CD4-positive, alpha-beta T cell treated with Interleukin-15 for 1 hour (primary cell): ENCODE results near the gene SLC12A7.

ENCODE experiments used
- DNase-seq: peaks from one replicate; pipeline ENCODE4 v3.0.0-alpha.2; 2020

Gene SLC12A7

GRCh38 chr5:1060535-1060981 is 51.3 kb downstream of the SLC12A7 start:
- no peak for DNase-seq

- DNase-seq = no peak
Observed at GRCh38 chr5:1059884-1060263, 52.0 kb downstream of the SLC12A7 start.

GRCh38 chr5:1058988-1059883 is 52.6 kb downstream of the SLC12A7 start:
- DNase-seq = no peak

GRCh38 chr5:1058083-1058945 is 53.5 kb downstream of the SLC12A7 start:
- DNase-seq = no peak

- no peak for DNase-seq
Observed at GRCh38 chr5:1057485-1058082, 54.3 kb downstream of the SLC12A7 start.

- no peak for DNase-seq
Observed at GRCh38 chr5:1056611-1057484, 55.0 kb downstream of the SLC12A7 start.

GRCh38 chr5:1055896-1056610 is 55.8 kb downstream of the SLC12A7 start:
- no peak for DNase-seq

GRCh38 chr5:1054799-1055775 is 56.8 kb downstream of the SLC12A7 start:
- DNase-seq = no peak

- DNase-seq = no peak
Observed at GRCh38 chr5:1054018-1054798, 57.7 kb downstream of the SLC12A7 start.

- no peak for DNase-seq
Observed at GRCh38 chr5:1053391-1054017, 58.4 kb downstream of the SLC12A7 start.

- DNase-seq = no peak
Observed at GRCh38 chr5:1052641-1053390, 59.0 kb downstream of the SLC12A7 start.

- no peak for DNase-seq
Observed at GRCh38 chr5:1052076-1052475, 59.8 kb downstream of the SLC12A7 start.

- DNase-seq = no peak
Observed at GRCh38 chr5:1051366-1051720, 60.5 kb downstream of the SLC12A7 start.

GRCh38 chr5:1050423-1051365 is 61.2 kb downstream of the SLC12A7 start:
- no peak for DNase-seq

- no peak for DNase-seq
Observed at GRCh38 chr5:1048861-1049838, 62.7 kb downstream of the SLC12A7 start.

- no peak for DNase-seq
Observed at GRCh38 chr5:1048162-1048721, 63.6 kb downstream of the SLC12A7 start.
